K562 (cell line): ENCODE measurements around the gene AKAP12. TPM values are rescaled to one million over a fixed set of nuclear protein-coding genes. Genes with fewer than 3 reads are reported as not detected.

ENCODE experiments used
- ATAC-seq: fragments of 200-7000 bp; cut with Tn5 transposase; 3 replicates; pipeline ENCODE4 v1.9.1; 2020; ENCODE audit warnings: moderate library complexity
- BruUV-seq: library from RNA; stranded (reverse); fragments of 400-500 nt; replicated peaks from 2 replicates; lab custom pipeline; 2021; lab: Mats Ljungman, UMichigan
- CTCF ChIA-PET: fragments of 300-600 bp; formaldehyde crosslinking; extraction: SDS; loops from one replicate; lab custom pipeline; 2021; ENCODE audit warnings: low intra/inter-chr PET ratio; lab: Yijun Ruan, JAX
- POLR2A ChIA-PET: fragments of 300-600, 350-650 bp; sonication (Branson Sonifier 250); formaldehyde crosslinking; extraction: SDS; loops from one replicate; lab custom pipeline; 2021; ENCODE audit warnings: antibody characterized with exemption, inconsistent platforms; lab: Yijun Ruan, JAX
- DNase-seq, 4 experiments: peaks; one replicate each; pipeline versions ENCODE4 v3.0.0 to v3.0.0-alpha.2; 2011 to 2018; ENCODE audit warnings: low spot score in 3 of 4, mixed read lengths in 3 of 4; ENCODE audit errors: extremely low read depth in 1 of 4
- FAIRE-seq: peaks from 2 replicates; lab custom pipeline; 2011; peaks lifted over from hg19 to GRCh38; lab: Jason Lieb, UNC
- H2AFZ ChIP-seq: 2 replicates; pipeline ENCODE4 v1.6.0; 2011; ENCODE audit warnings: low read depth, low read length, control low read depth, inconsistent platforms
- H3K27ac ChIP-seq: fragments of 200-600 bp; 3 replicates; pipeline ENCODE4 v1.8.0; 2011; ENCODE audit warnings: low read depth, mild to moderate bottlenecking, control low read depth, inconsistent platforms, low read length, moderate library complexity, mixed read lengths; ENCODE audit errors: extremely low read depth
- H3K27me3 ChIP-seq, 2 experiments: fragments of 300-600 bp in 1 of 2; 2 replicates in 1 of 2; 3 replicates in 1 of 2; pipeline versions ENCODE4 v1.6.0 to v1.8.0; 2011; ENCODE audit warnings: inconsistent platforms in 2 of 2, low read length in 2 of 2, mild to moderate bottlenecking in 1 of 2, mixed read lengths in 1 of 2, moderate library complexity in 1 of 2; ENCODE audit not compliant: control insufficient read depth in 2 of 2, insufficient read depth in 2 of 2
- H3K36me3 ChIP-seq: fragments of 300-600 bp; 3 replicates; pipeline ENCODE4 v1.8.0; 2011; ENCODE audit warnings: mild to moderate bottlenecking, low read length, inconsistent platforms; ENCODE audit not compliant: control insufficient read depth, insufficient read depth
- H3K4me1 ChIP-seq, 2 experiments: fragments of 200-600 bp in 1 of 2; replicated peaks in 1 of 2; 2 replicates in 1 of 2; 3 replicates in 1 of 2; pipeline versions ENCODE4 v1.5.1 to v1.8.0; 2011; ENCODE audit warnings: inconsistent platforms in 2 of 2, low read length in 2 of 2, mild to moderate bottlenecking in 1 of 2, mixed read lengths in 1 of 2, moderate library complexity in 1 of 2; ENCODE audit not compliant: control insufficient read depth in 2 of 2, insufficient read depth in 2 of 2
- H3K4me2 ChIP-seq: 2 replicates; pipeline ENCODE4 v1.6.1; 2011; ENCODE audit warnings: low read length, control low read depth, inconsistent platforms, mixed read lengths; ENCODE audit not compliant: insufficient read depth
- H3K4me3 ChIP-seq: fragments of 200-600 bp; sonication (generic), shearing (Covaris generic); 2 replicates; pipeline ENCODE4 v1.5.1; 2016; ENCODE audit warnings: control low read depth, inconsistent platforms
- H3K79me2 ChIP-seq: fragments of 200-600 bp; 3 replicates; pipeline ENCODE4 v1.8.0; 2011; ENCODE audit warnings: low read length, inconsistent platforms; ENCODE audit not compliant: control insufficient read depth, insufficient read depth
- H3K9ac ChIP-seq, 2 experiments: 2 replicates each; pipeline versions ENCODE4 v1.6.0 to v1.6.1; 2011; ENCODE audit warnings: low read depth in 2 of 2, low read length in 2 of 2, control low read depth in 1 of 2, inconsistent platforms in 1 of 2, mild to moderate bottlenecking in 1 of 2, mixed read lengths in 1 of 2; ENCODE audit not compliant: insufficient read depth in 1 of 2
- H3K9me1 ChIP-seq: one replicate; pipeline ENCODE4 v1.6.0; 2011; ENCODE audit warnings: inconsistent platforms, mild to moderate bottlenecking, low read length, moderate library complexity; ENCODE audit not compliant: control insufficient read depth, insufficient read depth
- H3K9me3 ChIP-seq: replicated peaks from 2 replicates; pipeline ENCODE4 v1.5.1; 2011; ENCODE audit warnings: low read depth, low read length, inconsistent platforms; ENCODE audit not compliant: control insufficient read depth, insufficient read depth
- H4K20me1 ChIP-seq: replicated peaks from 2 replicates; pipeline ENCODE4 v1.6.1; 2011; ENCODE audit warnings: low read length, inconsistent platforms, mixed read lengths; ENCODE audit not compliant: control insufficient read depth, insufficient read depth
- EHMT2 ChIP-seq: fragments of 450-650 bp; IDR thresholded peaks from 2 replicates; pipeline ENCODE4 v1.6.1; 2018; ENCODE audit warnings: antibody characterized with exemption
- ELF4 ChIP-seq: fragments of 450-650 bp; formaldehyde crosslinking; IDR thresholded peaks from 2 replicates; pipeline ENCODE4 v1.4.0; 2022; ENCODE audit warnings: missing genetic modification characterization
- HEY1 ChIP-seq: fragments of 250-450 bp; sonication (Bioruptor Pico); IDR thresholded peaks from 2 replicates; pipeline ENCODE4 v1.5.0; 2020; ENCODE audit warnings: mild to moderate bottlenecking, moderate library complexity, borderline replicate concordance
- HOXB6 ChIP-seq: fragments of 250-450 bp; sonication (Bioruptor Pico); IDR thresholded peaks from 2 replicates; pipeline ENCODE4 v1.5.1; 2022; ENCODE audit warnings: mild to moderate bottlenecking, borderline replicate concordance
- HSF4 ChIP-seq: fragments of 250-450 bp; sonication (Bioruptor Pico); IDR thresholded peaks from 2 replicates; pipeline ENCODE4 v2.1.2; 2022; ENCODE audit warnings: mild to moderate bottlenecking, moderate library complexity, borderline replicate concordance
- MAFG ChIP-seq: fragments of 450-650 bp; conservative IDR thresholded peaks from 2 replicates; pipeline ENCODE4 v1.6.1; 2016; ENCODE audit warnings: missing genetic modification characterization, missing compliant biosample characterization
- MCM2 ChIP-seq: fragments of 450-650 bp; IDR thresholded peaks from 2 replicates; pipeline ENCODE4 v1.6.1; 2017; ENCODE audit warnings: low read depth, mild to moderate bottlenecking
- MEF2A ChIP-seq: IDR thresholded peaks from 2 replicates; pipeline ENCODE4 v1.6.1; 2011; ENCODE audit warnings: low read depth, mild to moderate bottlenecking, low read length, moderate library complexity; ENCODE audit not compliant: control insufficient read depth
- MLLT1 ChIP-seq, 2 experiments: fragments of 450-650 bp; IDR thresholded peaks; 2 replicates each; pipeline ENCODE4 v1.6.1; 2016
- NCOA4 ChIP-seq: fragments of 450-650 bp; IDR thresholded peaks from 2 replicates; pipeline ENCODE4 v1.6.1; 2018; ENCODE audit warnings: mild to moderate bottlenecking; ENCODE audit not compliant: partially characterized antibody
- NFE2 ChIP-seq: IDR thresholded peaks from 2 replicates; pipeline ENCODE4 v1.6.1; 2014; ENCODE audit warnings: antibody characterized with exemption, low read depth
- NFIC ChIP-seq: fragments of 450-650 bp; IDR thresholded peaks from 2 replicates; pipeline ENCODE4 v1.6.1; 2017; ENCODE audit warnings: mild to moderate bottlenecking, inconsistent platforms
- RNF219 ChIP-seq: fragments of 250-450 bp; sonication (Bioruptor Pico); IDR thresholded peaks from 2 replicates; pipeline ENCODE4 v1.5.0; 2022; ENCODE audit warnings: mild to moderate bottlenecking
- RUNX1 ChIP-seq: sonication (generic); IDR thresholded peaks from 2 replicates; pipeline ENCODE4 v1.6.1; 2016; ENCODE audit warnings: antibody characterized with exemption, low read depth
- SMARCE1 ChIP-seq: fragments of 450-650 bp; IDR thresholded peaks from 2 replicates; pipeline ENCODE4 v1.7.1; 2016; ENCODE audit warnings: mild to moderate bottlenecking
- SNRNP70 ChIP-seq: fragments of 200-400 bp; formaldehyde crosslinking; optimal IDR thresholded peaks from 2 replicates; pipeline ENCODE3; 2017; ENCODE audit warnings: low read depth, low read length
- ZNF316 ChIP-seq: fragments of 450-650 bp; IDR thresholded peaks from 2 replicates; pipeline ENCODE4 v1.6.1; 2016
- ZNF436 ChIP-seq: fragments of 250-450, 450-650 bp; sonication (Bioruptor Pico); formaldehyde crosslinking; IDR thresholded peaks from 2 replicates; pipeline ENCODE4 v1.7.0; 2020; ENCODE audit warnings: mild to moderate bottlenecking
- WGBS: fragments of 100-300 bp; shearing (Covaris generic); methylation state at CpG from one replicate; pipeline ENCODE4 v1.1.6; 2016; ENCODE audit warnings: low coverage, mixed read lengths; ENCODE audit not compliant: insufficient coverage; ENCODE audit errors: missing lambda C conversion rate; 5-methylcytosine and 5-hydroxymethylcytosine counted together
- in situ Hi-C: fragments of 300-500 bp; cut with MboI; formaldehyde crosslinking; loops from 4 replicates; pipeline ENCODE4 v1.15.0; 2018; ENCODE audit warnings: inconsistent platforms, mixed read lengths
- intact Hi-C: fragments of 100-400 bp; cut with micrococcal nuclease; formaldehyde crosslinking; loops from 2 replicates; pipeline ENCODE4 v1.14.2; 2022
- polyA plus RNA-seq, 8 experiments: library from polyadenylated mRNA; depleted of rRNA in 4 of 8; stranded (reverse) in 5 of 8; unstranded in 3 of 8; fragments of >200 nt; fragmentation: Nextera tagmentation in 2 of 8; fragmentation: Illumina TruSeq in 1 of 8; extraction: Ambion mirVana in 2 of 8; extraction: Trizol in 1 of 8; gene quantifications; 2 replicates each; pipeline versions ENCODE4 v1.2.1 to v1.2.3, GENCODE V29; 2011 to 2014; ENCODE audit warnings: inconsistent platforms in 1 of 8, missing spikeins in 1 of 8
- total RNA-seq, 7 experiments: library from RNA; depleted of rRNA in 6 of 7; stranded (reverse); fragments of >200 nt in 6 of 7; fragmentation: Illumina TruSeq in 2 of 7; extraction: Trizol in 2 of 7; gene quantifications; 2 replicates each; pipeline versions ENCODE4 v1.2.1 to v1.2.3, GENCODE V29; 2011 to 2021; ENCODE audit warnings: low replicate concordance in 1 of 7
- TF ChIP-seq, protein P1 (sequence below): fragments of 250-450 bp; sonication (Bioruptor Pico); IDR thresholded peaks from 2 replicates; pipeline ENCODE4 v1.5.0; 2020; ENCODE audit warnings: mild to moderate bottlenecking, borderline replicate concordance

AKAP12 gene
- total and polyA plus RNA-seq, 9 of the 15 experiments (the other 6 are each of a cell fraction or from before 2014, with no cell fraction given): 0.08 to 2.0 (median 0.62) TPM

GRCh38 chr6:151241853-151242252 is 2.1 kb downstream of the AKAP12 start (continued):
- TF ChIP-seq NCOA4 (no peak), SMARCE1 (no peak), SNRNP70 (no peak)
- TF ChIP-seq, protein P1, sequence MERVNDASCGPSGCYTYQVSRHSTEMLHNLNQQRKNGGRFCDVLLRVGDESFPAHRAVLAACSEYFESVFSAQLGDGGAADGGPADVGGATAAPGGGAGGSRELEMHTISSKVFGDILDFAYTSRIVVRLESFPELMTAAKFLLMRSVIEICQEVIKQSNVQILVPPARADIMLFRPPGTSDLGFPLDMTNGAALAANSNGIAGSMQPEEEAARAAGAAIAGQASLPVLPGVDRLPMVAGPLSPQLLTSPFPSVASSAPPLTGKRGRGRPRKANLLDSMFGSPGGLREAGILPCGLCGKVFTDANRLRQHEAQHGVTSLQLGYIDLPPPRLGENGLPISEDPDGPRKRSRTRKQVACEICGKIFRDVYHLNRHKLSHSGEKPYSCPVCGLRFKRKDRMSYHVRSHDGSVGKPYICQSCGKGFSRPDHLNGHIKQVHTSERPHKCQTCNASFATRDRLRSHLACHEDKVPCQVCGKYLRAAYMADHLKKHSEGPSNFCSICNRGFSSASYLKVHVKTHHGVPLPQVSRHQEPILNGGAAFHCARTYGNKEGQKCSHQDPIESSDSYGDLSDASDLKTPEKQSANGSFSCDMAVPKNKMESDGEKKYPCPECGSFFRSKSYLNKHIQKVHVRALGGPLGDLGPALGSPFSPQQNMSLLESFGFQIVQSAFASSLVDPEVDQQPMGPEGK (CRISPR knock-in tag): no peak
- TF ChIP-seq, all 486 proteins: peak for 0

DNA sequence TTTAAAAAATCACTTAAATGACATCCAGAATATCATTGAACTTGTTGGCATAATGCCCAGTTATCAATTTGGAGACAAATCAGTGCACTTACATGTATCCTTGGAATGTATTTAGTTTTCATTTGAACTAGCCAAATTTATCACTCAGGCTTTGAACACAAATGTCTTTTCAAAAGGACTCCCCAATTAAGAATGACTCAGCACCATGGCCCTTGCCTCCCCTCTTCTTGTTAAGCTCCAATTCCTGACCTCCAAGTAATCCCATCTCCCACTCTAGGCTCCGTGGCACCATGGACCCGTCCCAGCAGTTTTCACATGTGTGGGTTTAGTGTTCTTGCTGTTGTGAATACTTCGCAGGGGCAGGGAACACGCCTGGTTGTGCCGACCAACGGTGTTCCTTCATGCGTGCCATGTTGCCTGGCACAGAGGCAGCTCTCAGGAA is 2.7 kb downstream of the AKAP12 start:
- in situ Hi-C loops: no loop called here
- Histone ChIP-seq H2AFZ (no peak overlapping the region), H3K79me2 (no peaks in the 10 kb centered on the region), H4K20me1 (no peaks in the 10 kb centered on the region), H3K36me3 (no peaks in the 10 kb centered on the region), H3K9me3 (no peaks in the 10 kb centered on the region), H3K27ac (no peak overlapping the region), H3K4me1 (peaks cover 0 to 19% of the 10 kb centered on the region in 2 experiments; a peak in 2 of 5 replicates), H3K27me3 (peaks cover 40 to 41% of the 10 kb centered on the region in 2 experiments), H3K4me2 (no peak overlapping the region), H3K9me1 (no peaks in the 10 kb centered on the region), H3K4me3 (no peak overlapping the region), H3K9ac (no peak overlapping the region)
- TSS peak; percentile 53 for BruUV-seq
- WGBS: 10% methylated on average over 7 of the region's 7 CpGs
- peak; percentile 68 for FAIRE-seq
- no peak for ATAC-seq
- ChIA-PET CTCF (no interaction called here), POLR2A (interaction anchor here (1.9 kb wide), 1 partner anchor 9 kb away, joined by 5 read pairs; no protein-coding TSS in a partner anchor)
- no peak for DNase-seq
- intact Hi-C loops: no loop called here
- TF ChIP-seq HOXB6 (CRISPR knock-in tag) (no peak), ZNF316 (peak; percentile 73), MCM2 (no peak), MLLT1 (IDR thresholded peaks at IDR 0.05) (no peak), HSF4 (CRISPR knock-in tag) (no peak), MEF2A (no peak), NFIC (peak; percentile 81), ZNF436 (CRISPR knock-in tag) (no peak), HEY1 (CRISPR knock-in tag) (no peak), RUNX1 (no peak), NFE2 (peak; percentile 72), RNF219 (CRISPR knock-in tag) (no peak), EHMT2 (no peak), ELF4 (no peak), MAFG (tag) (peak; percentile 70)
